Adrenal gland (tissue), 12 donors: ENCODE measurements around the gene POM121C. TPM values are rescaled to one million over a fixed set of nuclear protein-coding genes. Genes with fewer than 3 reads are reported as not detected.
"Not testable (repeated sequence)": the region's sequence is repeated elsewhere in the genome, so short reads cannot be mapped to it uniquely, and the experiment has no call there.

ENCODE experiments used
- DNase-seq, 7 donors: peaks; one replicate each; pipeline ENCODE4 v3.0.0-alpha.2; 2019 to 2020
- H3K27ac ChIP-seq, 5 donors: fragments of 200-600 bp; sonication (generic) in 4 of 5; 1 replicate in 3 of 5; 2 replicates in 2 of 5; pipeline versions ENCODE4 v1.5.1 to v1.8.0; 2016 to 2020; ENCODE audit warnings: mild to moderate bottlenecking in 1 of 5
- H3K27me3 ChIP-seq: fragments of 200-600 bp; 2 replicates; pipeline ENCODE4 v1.8.0; 2021
- H3K36me3 ChIP-seq, 2 donors: fragments of 200-600 bp; replicated peaks in 1 of 2; 1 replicate in 1 of 2; 2 replicates in 1 of 2; pipeline versions ENCODE4 v1.5.1 to v1.8.0; 2018 to 2022
- H3K4me1 ChIP-seq, 2 donors: fragments of 200-600 bp; replicated peaks in 1 of 2; 1 replicate in 1 of 2; 2 replicates in 1 of 2; pipeline versions ENCODE4 v1.5.1 to v1.8.0; 2018 to 2021
- H3K4me3 ChIP-seq, 4 donors: fragments of 200-600 bp; sonication (generic) in 3 of 4; one replicate each; pipeline ENCODE4 v1.5.1; 2016 to 2018
- H3K9me3 ChIP-seq, 3 donors: fragments of 200-600 bp; sonication (generic) in 1 of 3; replicated peaks in 1 of 3; 1 replicate in 2 of 3; 2 replicates in 1 of 3; pipeline versions ENCODE4 v1.5.1 to v1.8.0; 2016 to 2021
- CTCF ChIP-seq, 6 experiments: fragments of 450-650 bp in 4 of 6; fragments of 200-600 bp in 2 of 6; sonication (generic) in 1 of 6; IDR thresholded peaks; 1 replicate in 5 of 6; 2 replicates in 1 of 6; pipeline versions ENCODE4 v1.5.1 to v1.8.0; 2016 to 2021; ENCODE audit warnings: antibody characterized with exemption in 6 of 6, mild to moderate bottlenecking in 2 of 6, moderate library complexity in 1 of 6
- whole genome bisulfite sequencing, 4 donors: extraction: QIAGEN DNeasy Blood & Tissue Kit in 2 of 4; methylation state at CpG; one replicate each; pipeline versions ENCODE4 v1.1.5 to v1.1.7; 2013 to 2017; 5-methylcytosine and 5-hydroxymethylcytosine counted together
- intact Hi-C, 2 donors: fragments of 100-400 bp; cut with DNase I; formaldehyde crosslinking; loops; one replicate each; pipeline versions ENCODE4 v1.14.1 to v1.15.0; 2022 to 2023
- polyA plus RNA-seq, 3 donors: library from polyadenylated mRNA; stranded (reverse); fragments of 200-250 nt in 2 of 3; fragments of 350-450 nt in 1 of 3; fragmentation: Illumina TruSeq in 1 of 3; extraction: RNeasy Lipid Tissue Mini Kit (QIAGEN cat#74804) in 1 of 3; gene quantifications; one replicate each; pipeline ENCODE4 v1.2.3, GENCODE V29; 2013 to 2014
- total RNA-seq, 9 donors: library from RNA; depleted of rRNA in 4 of 9; stranded (reverse); fragments of >200 nt in 4 of 9; fragments of 120-200 nt in 1 of 9; fragmentation: NEBNext Ultra II Directional in 1 of 9; extraction: Animal tissue kit (Norgen Biotek cat#: 25700) in 1 of 9; gene quantifications; one replicate each; pipeline versions ENCODE4 v1.1.0 to v1.2.4, GENCODE V29; 2013 to 2023
- donor health status: healthy with polysubstance abuse.
- donor health status: Bipolar disorder and iron deficiency.
- donor health status: DM: yes; HTN: yes; CAD: no.
- donor health status: DM: no; HTN: no; CAD: no.
- donor health status: DM: no; HTN: no; CAD: no.
- donor health status: DM: yes; HTN: yes; CAD: no.

The POM121C gene
- total and polyA plus RNA-seq, 12 donors: 9.7 to 61.9 (median 25.3) TPM

- H3K27ac ChIP-seq, H3K4me3 ChIP-seq, H3K4me1 ChIP-seq, H3K9me3 ChIP-seq, H3K27me3 ChIP-seq, DNase-seq, intact Hi-C loops: not testable (repeated sequence)
- H3K36me3 ChIP-seq: peaks cover 0 to 20% of the 10 kb centered on the region in 2 donors
- WGBS, 4 donors: 92 to 96% (median 95%) methylated on average over 22 to 29 of the region's 50 CpGs
Observed at GRCh38 chr7:75421798-75422710, 64.0 kb downstream of the POM121C start.

GRCh38 chr7:75420152-75420551 is 65.9 kb downstream of the POM121C start:
- H3K4me3 ChIP-seq, H3K4me1 ChIP-seq, intact Hi-C loops, DNase-seq, H3K27me3 ChIP-seq, H3K9me3 ChIP-seq, H3K27ac ChIP-seq: not testable (repeated sequence)
- peaks cover 0 to 27% of the 10 kb centered on the region in 2 donors for H3K36me3 ChIP-seq
- 76 to 86% (median 83%) methylated on average over 6 to 10 of the region's 13 CpGs for WGBS, 4 donors

GRCh38 chr7:75419693-75420092 is 66.4 kb downstream of the POM121C start:
- H3K27me3 ChIP-seq, H3K4me3 ChIP-seq, H3K27ac ChIP-seq, H3K9me3 ChIP-seq, intact Hi-C loops, H3K4me1 ChIP-seq: not testable (repeated sequence)
- DNase-seq: peak; percentile 55 to 83 (median 73)
- WGBS, 4 donors: 23 to 42% (median 27%) methylated on average over 5 to 10 of the region's 13 CpGs
- H3K36me3 ChIP-seq: peaks cover 0 to 27% of the 10 kb centered on the region in 2 donors

GRCh38 chr7:75419210-75419609 is 66.9 kb downstream of the POM121C start:
- H3K9me3 ChIP-seq, H3K27me3 ChIP-seq, H3K4me1 ChIP-seq, H3K27ac ChIP-seq, H3K4me3 ChIP-seq, intact Hi-C loops: not testable (repeated sequence)
- peak in 1 of 7 donors; percentile 47 for DNase-seq
- 81 to 88% methylated on average over 11 to 12 of the region's 13 CpGs; no CpG with 5 or more reads in 2 of the 4 donors for WGBS, 4 donors
- peaks cover 0 to 22% of the 10 kb centered on the region in 2 donors for H3K36me3 ChIP-seq

- peak in 1 of 7 donors; percentile 40 for DNase-seq
- H3K9me3 ChIP-seq, intact Hi-C loops, H3K4me1 ChIP-seq, H3K4me3 ChIP-seq, H3K27ac ChIP-seq, H3K27me3 ChIP-seq: not testable (repeated sequence)
- TF ChIP-seq CTCF (IDR thresholded peaks at IDR 0.05): peak in 1 of 6 experiments; percentile 14
- peaks cover 0 to 16% of the 10 kb centered on the region in 2 donors for H3K36me3 ChIP-seq
- WGBS, 4 donors: 92 to 100% (median 96%) methylated on average over 8 to 15 of the region's 20 CpGs; no CpG with 5 or more reads in 1 of the 4 donors
Observed at GRCh38 chr7:75418292-75418858, 67.7 kb downstream of the POM121C start.

- intact Hi-C loops, H3K4me1 ChIP-seq, H3K9me3 ChIP-seq, H3K27ac ChIP-seq, H3K27me3 ChIP-seq, H3K4me3 ChIP-seq: not testable (repeated sequence)
- peaks cover 0 to 15% of the 10 kb centered on the region in 2 donors for H3K36me3 ChIP-seq
- DNase-seq: peak in 1 of 7 donors; percentile 48
- WGBS, 4 donors: 87 to 99% (median 92%) methylated on average over 3 to 9 of the region's 9 CpGs
Observed at GRCh38 chr7:75416787-75417186, 69.3 kb downstream of the POM121C start.

GRCh38 chr7:75415829-75416373 is 70.2 kb downstream of the POM121C start:
- peak in 1 of 7 donors; percentile 30 for DNase-seq
- intact Hi-C loops, H3K36me3 ChIP-seq: not testable (repeated sequence)

GRCh38 chr7:75415428-75415817 is 70.7 kb downstream of the POM121C start:
- H3K4me3 ChIP-seq, H3K9me3 ChIP-seq, H3K36me3 ChIP-seq, intact Hi-C loops, H3K27me3 ChIP-seq, H3K4me1 ChIP-seq: not testable (repeated sequence)
- H3K27ac ChIP-seq: peak overlapping the region in 1 of 5 donors; percentile 55
- 43 to 75% (median 64%) methylated on average over 1 to 11 of the region's 11 CpGs for WGBS, 4 donors
- DNase-seq: peak in 1 of 7 donors; percentile 40

More at GRCh38 chr7:75415829-75416373, 70.2 kb downstream of the POM121C start:
- H3K9me3 ChIP-seq, H3K27me3 ChIP-seq, H3K4me1 ChIP-seq, H3K27ac ChIP-seq, H3K4me3 ChIP-seq: not testable (repeated sequence)
- WGBS, 4 donors: 71 to 92% (median 85%) methylated on average over 4 to 19 of the region's 27 CpGs
